NCI-H2196 treated with DMSO at 0.1 percent for 48 hours (cell line): Measurements from ENCODE around the gene ATG9B.

Source experiments
- DNase-seq: peaks from one replicate; lab custom pipeline; 2025; ENCODE audit not compliant: unreplicated experiment; lab: John Stamatoyannopoulos, UW

The ATG9B gene, protein sequence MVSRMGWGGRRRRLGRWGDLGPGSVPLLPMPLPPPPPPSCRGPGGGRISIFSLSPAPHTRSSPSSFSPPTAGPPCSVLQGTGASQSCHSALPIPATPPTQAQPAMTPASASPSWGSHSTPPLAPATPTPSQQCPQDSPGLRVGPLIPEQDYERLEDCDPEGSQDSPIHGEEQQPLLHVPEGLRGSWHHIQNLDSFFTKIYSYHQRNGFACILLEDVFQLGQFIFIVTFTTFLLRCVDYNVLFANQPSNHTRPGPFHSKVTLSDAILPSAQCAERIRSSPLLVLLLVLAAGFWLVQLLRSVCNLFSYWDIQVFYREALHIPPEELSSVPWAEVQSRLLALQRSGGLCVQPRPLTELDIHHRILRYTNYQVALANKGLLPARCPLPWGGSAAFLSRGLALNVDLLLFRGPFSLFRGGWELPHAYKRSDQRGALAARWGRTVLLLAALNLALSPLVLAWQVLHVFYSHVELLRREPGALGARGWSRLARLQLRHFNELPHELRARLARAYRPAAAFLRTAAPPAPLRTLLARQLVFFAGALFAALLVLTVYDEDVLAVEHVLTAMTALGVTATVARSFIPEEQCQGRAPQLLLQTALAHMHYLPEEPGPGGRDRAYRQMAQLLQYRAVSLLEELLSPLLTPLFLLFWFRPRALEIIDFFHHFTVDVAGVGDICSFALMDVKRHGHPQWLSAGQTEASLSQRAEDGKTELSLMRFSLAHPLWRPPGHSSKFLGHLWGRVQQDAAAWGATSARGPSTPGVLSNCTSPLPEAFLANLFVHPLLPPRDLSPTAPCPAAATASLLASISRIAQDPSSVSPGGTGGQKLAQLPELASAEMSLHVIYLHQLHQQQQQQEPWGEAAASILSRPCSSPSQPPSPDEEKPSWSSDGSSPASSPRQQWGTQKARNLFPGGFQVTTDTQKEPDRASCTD

DNA sequence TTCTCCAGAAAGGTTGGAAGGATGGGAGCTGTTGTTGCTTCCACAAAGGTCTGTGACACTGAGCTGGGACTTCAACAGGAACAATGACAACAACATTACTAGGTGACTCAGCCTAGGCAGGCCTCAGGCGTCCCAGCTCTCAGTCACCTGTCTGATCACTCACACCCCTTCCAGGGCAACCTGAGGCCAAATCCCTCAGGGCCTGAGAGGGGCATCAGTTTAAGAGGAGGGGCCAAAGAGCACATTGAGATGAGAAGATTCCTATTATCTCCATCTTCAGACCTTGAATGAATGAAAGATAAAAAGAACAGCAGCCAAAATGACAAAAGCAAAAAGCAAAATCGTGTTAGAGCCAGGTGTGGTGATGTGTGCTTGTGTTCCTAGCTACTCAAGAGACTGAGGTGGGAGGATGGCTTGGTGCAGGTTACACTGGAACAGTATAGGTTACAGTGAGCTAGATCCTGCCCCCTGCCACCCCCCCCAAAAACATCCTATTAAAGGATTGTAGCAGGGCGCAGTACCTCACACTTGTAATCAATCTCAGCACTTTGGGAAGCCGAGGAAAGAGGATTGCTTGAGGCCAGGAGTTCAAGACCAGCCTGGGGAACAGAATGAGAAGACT, at the start of gene ATG9B:
Gene ATG9B, minus strand, starts transcription at position 60 of the 622 bp plus-strand sequence. CDS start 71 bp downstream, outside the sequence.
- no peak for DNase-seq

DNA sequence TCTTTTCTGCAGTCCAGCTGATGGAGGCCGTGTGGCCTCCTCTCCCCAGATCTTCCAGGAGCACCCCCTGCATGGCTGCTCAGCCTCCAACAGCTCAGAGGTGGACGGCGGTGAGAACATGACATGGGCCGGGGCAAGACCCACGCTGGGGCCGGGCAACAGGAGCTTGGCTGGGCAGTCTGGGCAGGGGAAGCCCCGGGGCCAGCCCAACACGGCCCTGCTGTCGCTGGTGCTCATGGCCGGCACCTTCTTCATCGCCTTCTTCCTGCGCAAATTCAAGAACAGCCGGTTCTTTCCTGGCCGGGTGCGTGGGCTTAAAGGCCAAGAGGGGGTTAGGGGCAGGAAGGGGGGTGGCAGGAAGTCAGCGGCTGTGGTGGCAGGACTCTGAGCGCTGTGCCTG, 49.7 kb upstream of the ATG9B start:
- no peak for DNase-seq

DNA sequence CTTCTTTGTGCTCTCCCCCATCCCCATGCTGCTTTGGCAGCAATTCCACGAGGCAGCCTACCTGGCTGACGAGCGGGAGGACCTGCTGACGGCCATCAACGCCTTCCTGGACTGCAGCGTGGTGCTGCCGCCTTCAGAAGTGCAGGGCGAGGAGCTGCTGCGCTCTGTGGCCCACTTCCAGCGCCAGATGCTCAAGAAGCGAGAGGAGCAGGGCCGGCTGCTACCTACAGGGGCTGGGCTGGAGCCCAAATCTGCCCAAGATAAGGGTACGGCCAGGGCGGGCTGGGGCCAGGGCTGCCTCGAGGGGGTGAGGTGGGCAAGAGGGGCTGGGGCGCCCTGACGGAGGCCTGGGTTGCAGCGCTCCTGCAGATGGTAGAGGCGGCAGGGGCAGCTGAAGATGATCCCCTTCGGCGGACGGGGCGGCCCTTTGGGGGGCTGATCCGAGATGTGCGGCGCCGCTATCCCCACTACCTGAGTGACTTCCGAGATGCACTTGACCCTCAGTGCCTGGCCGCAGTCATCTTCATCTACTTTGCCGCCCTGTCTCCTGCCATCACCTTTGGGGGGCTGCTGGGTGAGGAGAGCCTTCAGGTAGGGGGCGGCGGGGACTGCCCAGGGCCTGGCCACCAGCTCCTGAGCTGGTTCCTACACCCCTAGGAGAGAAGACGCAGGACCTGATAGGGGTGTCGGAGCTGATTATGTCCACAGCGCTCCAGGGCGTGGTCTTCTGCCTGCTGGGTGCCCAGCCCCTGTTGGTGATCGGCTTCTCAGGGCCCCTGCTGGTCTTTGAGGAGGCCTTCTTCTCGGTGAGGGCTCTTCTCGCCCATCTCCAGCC, 47.0 kb upstream of the ATG9B start:
- DNase-seq, result no peak

- no peak for DNase-seq
Measured at GRCh38 chr7:151070574-151070960, 46.3 kb upstream of the ATG9B start.

DNA sequence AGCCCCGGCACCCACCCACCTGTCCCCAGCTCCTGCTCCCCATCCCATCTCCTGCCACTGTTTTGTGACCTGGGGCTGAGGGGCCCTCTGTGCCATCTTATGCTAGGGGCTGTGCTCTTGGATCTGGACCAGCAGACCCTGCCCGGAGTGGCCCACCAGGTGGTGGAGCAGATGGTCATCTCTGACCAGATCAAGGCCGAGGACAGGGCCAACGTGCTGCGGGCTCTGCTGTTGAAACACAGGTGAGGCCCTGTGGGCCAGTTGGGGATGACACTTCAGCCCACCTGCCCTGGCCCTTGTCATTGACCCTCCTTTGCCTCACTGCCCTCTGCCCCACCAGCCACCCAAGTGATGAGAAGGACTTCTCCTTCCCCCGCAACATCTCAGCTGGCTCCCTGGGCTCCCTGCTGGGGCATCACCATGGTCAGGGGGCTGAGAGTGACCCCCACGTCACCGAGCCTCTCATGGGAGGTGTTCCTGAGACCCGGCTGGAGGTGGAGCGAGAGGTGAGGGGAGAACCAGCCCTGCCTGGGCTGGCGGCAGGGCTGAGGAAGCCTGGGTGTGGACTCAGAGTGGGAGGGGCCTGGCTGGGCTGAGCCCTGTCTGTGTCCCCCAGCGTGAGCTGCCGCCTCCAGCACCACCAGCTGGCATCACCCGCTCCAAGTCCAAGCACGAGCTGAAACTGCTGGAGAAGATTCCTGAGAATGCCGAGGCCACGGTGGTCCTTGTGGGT, 45.7 kb upstream of the ATG9B start:
- DNase-seq, result no peak

GRCh38 chr7:151068069-151068773, 43.9 kb upstream of the ATG9B start:
- DNase-seq, result no peak

DNA sequence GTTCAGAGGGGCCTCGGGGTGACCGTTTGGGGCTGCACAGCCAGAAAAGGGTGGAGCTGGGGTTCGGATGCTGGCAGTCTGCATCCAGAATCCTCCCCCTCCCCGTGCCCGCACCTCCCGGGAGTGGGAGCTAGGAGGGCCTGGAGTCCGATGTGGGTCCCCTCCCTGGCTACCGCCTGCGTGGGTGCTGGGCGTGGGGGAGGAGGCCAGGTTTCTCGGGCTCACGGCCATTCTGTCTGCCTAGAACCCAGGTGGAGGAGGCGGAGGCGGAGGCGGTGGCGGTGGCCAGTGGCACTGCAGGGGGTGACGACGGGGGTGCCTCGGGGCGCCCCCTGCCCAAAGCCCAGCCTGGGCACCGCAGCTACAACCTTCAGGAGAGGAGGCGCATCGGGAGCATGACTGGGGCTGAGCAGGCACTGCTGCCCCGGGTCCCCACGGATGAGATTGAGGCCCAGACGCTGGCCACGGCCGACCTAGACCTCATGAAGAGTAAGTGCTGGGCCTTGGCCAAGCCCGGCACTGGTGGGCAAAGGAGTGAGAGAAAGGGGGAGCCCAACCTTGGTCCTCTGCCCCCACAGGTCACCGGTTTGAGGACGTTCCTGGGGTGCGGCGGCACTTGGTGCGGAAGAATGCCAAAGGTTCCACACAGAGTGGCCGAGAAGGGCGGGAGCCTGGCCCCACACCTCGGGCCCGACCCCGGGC, 42.1 kb upstream of the ATG9B start:
- DNase-seq, result no peak

GRCh38 chr7:151065516-151065915, 41.2 kb upstream of the ATG9B start:
- no peak for DNase-seq

- DNase-seq, result no peak
Measured at GRCh38 chr7:151064993-151065392, 40.7 kb upstream of the ATG9B start.

DNA sequence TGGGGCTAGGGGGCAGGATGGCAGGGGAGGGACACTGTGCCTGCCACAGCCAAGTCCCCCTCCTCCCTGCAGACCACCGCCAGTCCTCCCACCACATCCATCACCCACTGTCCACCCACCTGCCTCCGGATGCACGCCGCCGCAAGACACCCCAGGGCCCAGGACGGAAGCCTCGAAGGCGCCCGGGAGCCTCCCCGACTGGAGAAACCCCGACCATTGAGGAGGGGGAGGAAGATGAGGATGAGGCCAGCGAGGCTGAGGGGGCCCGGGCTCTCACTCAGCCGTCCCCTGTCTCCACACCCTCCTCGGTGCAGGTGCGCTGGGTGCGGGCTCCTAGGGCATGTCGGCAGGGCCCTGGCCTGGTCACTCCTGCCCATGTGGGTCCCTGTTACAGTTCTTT, 40.2 kb upstream of the ATG9B start:
- DNase-seq, result no peak

DNA sequence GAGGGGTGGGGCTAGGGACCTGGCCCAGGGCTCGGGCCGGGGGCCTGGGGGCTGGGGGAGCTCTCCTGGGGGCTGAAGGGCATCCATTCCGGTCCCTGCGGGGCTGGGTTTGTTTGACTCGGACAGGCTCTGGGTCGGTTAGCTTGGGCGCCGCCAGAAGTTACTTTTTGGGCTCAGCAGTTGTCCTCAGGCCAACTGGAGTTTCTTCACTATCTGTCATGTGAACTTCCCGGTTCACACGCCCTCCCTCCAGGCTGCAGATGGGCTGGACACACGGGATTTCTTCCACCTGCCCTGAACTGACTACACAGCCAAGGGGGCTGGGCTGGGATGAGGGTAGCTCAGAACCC, 38.9 kb upstream of the ATG9B start:
- no peak for DNase-seq

- no peak for DNase-seq
Measured at GRCh38 chr7:151062399-151063211, 38.3 kb upstream of the ATG9B start.

- no peak for DNase-seq
Measured at GRCh38 chr7:151062111-151062398, 37.8 kb upstream of the ATG9B start.

DNA sequence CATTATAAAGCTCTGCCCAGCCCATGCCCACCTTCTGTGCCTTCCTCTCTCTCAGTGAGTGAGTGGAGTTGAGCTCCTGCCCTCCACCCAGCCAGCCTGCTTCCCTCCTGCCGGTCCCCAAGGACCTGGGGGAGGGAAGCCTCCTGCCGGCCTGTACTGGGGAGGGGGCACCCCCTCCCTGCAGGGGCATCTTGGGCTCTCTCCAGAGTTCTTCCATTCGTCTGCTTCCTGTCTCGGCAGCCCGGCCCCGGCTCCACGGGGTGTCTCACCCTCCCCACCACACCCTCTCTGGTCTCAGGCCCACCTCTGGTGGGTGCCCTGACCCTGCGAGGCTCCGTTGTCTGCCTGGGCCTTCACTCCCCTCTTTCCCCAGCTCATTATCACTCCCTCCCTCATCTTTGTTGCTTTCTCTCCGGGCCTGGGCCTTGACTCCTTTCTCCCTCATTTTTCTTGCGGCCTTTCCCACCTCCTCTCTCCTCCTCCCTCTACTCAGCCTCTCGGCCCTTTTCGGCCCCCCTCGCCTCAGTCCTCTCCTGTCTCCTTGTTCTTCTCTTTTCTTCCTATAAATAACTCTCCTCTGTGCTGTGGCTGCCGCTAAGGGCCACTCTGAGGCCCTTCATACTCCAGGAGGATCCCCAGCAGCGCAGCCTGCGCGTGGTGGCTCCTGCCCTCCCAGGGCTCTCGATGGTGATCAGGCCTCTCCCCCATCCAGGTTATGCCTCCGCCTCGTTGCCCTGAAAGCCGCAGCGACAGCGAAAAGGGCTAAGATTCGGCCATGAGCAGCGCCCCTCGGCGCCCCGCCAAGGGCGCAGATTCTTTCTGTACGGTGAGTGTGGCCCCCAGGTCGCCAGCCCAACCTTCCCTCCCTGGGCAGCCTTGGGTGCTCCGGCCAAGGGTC, 37.2 kb upstream of the ATG9B start:
- no peak for DNase-seq

GRCh38 chr7:151060416-151061212, 36.3 kb upstream of the ATG9B start:
- DNase-seq, result no peak

GRCh38 chr7:151060113-151060415, 35.8 kb upstream of the ATG9B start:
- no peak for DNase-seq
